HG03066 (cell line): ENCODE data around the gene KCTD10.

Source experiments
- ATAC-seq: cut with Tn5 transposase; IDR thresholded peaks from one replicate; pipeline ENCODE4 v1.9.1; 2021; ENCODE audit warnings: low read depth; ENCODE audit not compliant: unreplicated experiment

KCTD10 gene

DNA sequence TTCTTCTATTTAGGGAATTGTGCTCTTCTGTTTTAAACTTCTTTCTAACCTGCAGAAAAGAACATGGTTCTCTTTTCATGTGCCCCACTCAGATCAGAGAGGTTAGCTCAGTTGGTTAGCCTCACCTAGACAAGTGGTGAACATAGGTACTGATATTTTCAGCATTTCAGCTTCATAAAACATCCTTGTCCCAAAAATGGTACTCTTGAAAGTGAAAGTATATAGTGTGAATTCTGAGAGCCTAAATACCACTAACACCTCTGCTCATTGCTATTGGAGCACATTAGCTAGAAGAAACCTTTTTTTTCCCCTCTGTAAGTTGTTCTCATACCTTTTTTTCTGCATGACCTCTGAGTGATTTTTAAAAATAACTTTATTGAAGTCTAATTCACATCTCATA, 17.9 kb upstream of the KCTD10 start:
- ATAC-seq = no peak

DNA sequence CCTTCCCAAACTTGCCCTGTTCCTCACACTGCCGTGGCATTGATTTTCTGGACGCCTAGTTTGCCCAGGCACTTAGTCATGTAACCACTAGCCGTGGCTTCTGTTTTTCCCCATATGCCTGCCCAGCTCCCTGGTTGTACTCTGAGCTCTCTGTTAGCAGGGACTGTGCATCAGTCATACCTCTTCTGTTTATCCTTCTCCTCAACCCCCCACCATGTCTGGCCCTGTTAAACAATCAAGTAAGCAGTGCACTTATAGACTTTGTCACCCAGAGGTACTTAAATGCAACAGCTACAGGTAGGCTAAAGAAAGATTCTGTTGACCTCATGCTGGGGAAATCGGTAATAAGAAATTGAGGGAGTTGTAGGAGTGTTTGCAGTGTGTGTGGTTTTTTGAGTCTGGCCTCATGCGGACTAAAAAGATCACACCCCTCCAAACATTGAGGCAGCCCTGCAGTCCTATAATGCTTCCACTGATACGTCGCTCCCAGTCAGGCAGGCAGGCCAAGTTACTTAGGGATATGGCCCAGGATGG, 17.3 kb upstream of the KCTD10 start:
- ATAC-seq = no peak

DNA sequence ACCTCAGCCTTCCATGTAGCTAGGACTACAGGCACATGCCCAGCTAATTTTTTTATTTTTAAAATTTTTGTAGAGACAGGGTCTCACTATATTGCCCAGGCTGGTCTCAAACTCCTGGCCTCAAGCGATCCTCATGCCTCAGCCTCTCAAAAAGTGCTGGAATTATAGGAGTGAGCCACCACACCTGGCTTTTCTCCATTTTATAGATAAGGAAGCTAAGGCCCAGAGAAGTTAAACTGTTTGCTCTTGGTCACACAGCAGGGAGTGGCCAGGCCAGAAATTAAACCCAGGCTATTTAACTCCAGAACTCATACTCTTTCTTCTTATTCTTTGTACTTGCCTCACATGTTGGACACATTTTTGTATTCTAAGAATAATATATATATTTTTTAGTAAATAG, 16.8 kb upstream of the KCTD10 start:
- no peak for ATAC-seq

DNA sequence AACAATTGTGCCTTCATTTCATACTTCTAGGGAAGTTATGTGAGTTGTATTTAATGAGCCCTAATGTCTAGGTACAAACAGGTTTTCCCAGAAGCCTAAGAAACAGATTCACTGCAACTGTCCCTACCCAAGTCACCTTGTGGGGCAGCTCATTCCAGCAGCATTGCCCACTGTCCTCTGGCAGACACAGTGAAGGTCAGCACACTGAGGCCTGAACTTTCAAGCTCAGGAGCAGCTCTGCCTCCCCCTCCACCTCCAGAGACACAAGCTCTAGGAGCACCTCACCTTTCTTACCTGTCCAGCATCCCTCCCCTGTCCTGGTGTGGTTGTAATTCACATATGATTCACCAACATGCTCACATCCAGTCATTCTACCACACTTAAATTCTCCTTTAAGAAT, 16.0 kb upstream of the KCTD10 start:
- ATAC-seq = no peak

DNA sequence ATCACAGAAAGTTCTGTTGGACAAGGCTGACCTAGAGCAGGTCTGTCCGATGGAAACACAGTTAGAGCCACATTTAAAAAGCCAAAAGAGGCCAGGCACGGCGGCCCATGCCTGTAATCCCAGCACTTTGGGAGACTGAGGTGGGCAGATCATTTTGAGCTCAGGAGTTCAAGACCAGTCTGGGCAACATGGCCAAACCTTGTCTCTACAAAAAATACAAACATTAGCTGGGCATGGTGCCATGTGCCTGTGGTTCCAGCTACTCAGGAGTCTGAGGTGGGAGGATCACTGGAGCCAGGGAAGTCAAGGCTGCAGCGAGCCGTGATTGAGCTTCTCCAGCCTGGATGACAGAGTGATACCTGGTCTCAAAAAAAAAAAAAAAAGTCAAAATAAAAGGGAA, 15.3 kb upstream of the KCTD10 start:
- no peak for ATAC-seq

DNA sequence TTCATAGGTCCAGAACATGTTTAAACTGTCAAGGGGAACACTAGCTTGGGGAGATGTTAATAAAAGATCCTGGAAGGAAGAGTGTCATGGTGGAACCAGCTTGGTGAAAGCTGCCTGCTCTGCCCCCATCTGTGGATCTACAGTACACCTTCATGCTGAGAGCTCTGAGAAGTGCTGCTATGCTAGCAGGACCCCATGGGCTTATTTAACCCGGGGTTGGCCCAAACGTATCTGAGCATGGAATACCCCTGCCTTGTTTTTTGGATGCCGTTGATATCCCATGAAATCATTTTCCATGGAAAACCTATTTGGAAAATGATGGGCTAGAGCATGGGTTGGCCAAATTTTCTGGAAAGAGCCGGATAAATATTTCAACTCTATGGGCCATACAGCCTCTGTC, 14.6 kb upstream of the KCTD10 start:
- no peak for ATAC-seq

DNA sequence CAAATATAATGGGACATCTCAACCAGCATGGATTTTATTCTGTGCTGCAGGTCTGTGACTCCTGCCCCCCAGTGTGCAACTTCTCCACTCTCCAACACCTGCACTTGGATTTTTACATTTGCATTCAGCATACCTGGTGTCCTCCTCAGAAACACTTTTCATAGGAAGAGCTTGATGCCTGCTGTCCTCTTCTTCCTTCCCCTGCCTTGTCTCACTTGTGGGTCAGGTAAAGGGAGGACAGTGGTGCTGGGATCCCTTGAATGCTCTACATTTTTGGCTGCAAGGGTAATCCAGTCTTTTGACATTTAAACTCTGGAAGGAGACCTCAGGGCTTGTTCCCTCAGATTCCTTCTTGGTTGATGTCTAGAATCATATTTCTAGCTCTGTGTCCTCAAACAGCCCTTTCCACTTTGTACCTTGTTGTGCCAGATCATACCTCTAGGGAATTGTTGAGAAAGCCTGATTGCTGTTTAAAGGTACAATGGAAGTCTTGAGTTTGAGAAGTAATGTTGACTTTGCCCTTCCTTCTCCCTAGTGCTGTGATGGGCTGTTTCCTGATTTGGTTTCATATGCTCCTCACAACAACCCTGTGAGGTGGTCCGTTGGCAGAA, 13.0 kb upstream of the KCTD10 start:
- ATAC-seq = no peak

DNA sequence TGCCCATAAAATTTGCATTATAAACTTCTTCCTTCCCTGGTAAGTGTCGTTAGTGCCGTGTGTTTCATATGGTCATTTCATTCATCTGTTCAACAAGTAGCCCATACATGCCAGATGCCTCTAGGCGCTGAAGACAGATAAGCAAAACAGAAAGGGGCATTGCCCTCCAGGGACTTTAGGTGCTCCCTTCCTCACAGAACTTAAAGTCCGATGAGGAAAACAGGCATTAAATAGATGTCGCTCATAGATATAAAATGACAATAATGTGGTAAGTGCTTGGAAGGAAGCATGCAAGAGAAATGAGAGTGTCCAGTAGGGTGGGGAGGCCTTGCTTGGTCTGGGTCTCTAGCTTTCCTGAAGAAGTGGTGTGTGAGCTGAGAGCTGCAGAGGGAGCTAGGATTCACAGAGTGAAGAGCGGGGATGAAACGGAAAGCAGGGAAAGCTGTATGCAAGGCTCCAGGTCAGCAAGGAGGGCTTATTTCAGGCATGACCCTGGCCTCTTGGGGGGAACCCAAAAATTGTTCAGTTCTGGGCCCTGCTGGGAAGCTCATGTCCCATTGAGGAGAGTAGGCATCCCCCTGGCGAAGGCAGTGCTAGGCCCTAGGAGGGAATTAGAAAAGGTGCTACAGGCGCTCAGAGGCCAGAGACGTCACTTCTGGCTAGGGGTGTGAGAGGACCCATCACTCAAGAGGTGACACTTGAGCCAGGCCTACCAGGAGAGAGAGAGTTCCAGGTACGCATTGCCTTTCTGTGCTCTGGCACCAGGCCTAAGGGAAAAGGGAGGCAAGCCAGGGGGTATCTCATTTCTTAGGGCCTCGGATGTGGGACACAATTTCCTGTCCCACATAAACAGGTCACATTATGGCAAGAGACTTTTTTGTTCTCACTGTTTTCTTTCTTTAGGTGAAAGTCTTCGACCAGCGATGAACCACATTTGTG, 12.2 kb upstream of the KCTD10 start:
- no peak for ATAC-seq

DNA sequence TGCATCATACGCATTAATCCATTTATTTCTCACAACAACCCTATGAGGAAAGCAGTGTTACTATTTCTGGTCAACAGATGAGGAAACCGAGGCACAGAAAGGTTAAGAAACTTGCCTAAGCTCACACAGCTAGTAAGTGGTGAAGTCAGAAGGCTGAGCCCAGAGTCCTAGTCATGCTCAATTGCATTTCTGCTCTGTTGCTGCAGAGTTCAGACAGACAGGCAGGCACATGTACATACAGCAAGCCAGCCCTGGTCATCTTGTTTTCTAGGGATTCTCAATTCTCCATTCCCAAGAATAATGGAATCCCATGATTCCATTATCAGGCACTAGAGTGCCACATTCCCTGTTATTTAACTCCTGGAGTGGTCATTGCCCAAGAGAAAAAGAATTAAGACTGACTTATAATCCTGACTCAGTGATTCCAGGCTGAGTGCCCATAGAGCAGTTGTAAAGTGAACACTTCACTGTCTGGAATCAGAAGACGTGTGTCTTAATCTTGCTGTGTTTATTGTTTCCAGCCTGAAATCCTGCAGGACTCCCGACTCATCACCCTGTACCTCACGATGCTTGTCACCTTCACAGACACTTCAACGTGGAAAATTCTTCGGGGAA, 11.1 kb upstream of the KCTD10 start:
- ATAC-seq = no peak

DNA sequence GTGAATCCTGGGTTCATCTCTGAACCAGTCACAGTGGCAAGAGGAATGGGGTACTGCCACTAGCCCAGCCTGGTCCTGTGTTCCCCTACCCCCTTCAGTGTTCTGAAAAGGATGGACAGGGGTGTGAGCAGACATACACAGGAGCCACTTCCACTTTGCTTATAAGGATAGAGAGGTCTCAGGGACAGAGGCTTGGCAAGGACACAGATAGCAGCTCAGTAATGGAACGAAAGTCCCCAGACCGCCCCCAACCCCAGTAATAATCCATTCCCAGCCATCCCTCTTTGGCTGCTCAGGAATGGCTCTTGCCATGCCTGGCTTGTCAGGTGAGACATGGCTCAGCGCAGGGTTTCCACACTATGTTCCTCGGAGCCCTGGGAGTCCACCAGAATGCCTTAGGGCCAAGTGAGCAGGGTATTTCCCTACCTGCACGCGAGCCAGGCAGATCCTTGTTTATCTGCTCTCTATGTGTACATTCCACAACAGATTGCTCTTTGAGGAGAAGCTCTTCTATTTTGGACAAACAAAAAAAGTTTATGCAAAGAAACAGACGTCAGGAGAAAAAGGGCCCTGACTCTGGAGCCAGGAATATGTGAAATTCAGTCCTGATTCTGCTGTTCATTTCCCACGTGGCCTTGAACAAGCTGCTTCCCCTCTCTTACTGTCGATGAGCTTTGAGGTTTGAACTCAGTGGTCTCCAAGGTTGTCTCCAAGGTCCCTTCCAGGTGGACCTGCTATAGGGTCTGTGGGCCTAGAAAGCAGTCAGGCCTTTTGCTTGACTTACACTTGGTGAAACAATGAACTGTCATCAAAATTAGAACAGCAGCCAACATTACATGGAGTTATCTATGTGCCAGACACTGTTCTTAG, 10.3 kb upstream of the KCTD10 start:
- no peak for ATAC-seq

DNA sequence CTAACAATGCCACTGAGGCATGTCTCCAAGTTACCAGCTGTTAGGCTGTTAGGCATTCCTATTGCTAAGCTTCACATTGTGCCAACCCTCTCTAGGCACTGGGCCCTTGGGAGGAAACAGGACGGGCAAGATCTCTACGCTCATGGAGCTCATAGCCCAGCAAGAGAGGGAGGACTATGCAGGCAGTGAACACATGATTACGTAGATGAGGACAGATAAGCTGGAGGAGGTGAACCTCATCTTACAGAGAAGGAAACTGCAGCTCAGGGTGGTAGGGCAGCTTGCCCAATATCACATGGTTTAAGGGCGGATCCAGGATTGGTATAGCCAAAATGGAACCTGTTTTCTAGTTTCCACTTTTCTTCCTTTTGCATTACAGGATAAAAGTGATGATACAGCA, 8.1 kb upstream of the KCTD10 start:
- no peak for ATAC-seq

DNA sequence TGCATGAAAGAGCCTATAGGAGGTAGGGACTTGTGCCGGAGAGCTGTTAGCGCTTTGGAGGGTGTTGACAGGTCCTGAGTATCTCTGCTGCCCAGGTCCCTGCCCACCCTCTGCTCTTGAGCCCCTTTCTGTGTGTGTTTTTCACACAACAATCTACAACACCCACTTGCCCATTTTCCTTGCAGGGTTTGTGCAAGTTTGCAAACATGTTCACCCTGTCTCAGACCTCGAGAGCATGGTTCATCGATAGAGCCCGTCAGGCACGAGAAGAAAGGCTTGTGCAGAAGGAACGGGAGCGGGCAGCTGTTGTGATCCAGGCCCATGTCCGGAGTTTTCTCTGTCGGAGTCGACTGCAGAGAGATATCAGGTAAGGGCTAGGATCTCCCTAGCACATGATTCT, 6.2 kb upstream of the KCTD10 start:
- ATAC-seq = no peak

DNA sequence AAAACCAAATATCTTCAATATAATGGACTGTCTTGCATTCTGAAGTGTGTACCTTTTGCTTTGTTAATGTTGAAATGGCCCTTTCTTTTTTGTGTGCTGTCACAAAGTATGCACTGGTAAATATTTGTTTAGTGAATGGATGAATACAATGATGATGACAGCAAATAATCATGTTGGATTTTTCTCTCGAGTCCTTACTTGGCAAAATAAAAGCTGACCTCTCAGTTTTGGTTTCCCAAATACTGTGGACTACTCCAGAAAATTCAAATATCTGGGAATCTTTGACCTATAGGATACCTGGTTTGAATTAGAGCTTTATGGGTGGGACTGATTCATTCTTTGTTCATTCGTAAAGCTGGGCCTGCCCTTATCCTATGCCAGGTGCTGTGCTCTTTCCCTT, 5.8 kb upstream of the KCTD10 start:
- ATAC-seq = no peak

DNA sequence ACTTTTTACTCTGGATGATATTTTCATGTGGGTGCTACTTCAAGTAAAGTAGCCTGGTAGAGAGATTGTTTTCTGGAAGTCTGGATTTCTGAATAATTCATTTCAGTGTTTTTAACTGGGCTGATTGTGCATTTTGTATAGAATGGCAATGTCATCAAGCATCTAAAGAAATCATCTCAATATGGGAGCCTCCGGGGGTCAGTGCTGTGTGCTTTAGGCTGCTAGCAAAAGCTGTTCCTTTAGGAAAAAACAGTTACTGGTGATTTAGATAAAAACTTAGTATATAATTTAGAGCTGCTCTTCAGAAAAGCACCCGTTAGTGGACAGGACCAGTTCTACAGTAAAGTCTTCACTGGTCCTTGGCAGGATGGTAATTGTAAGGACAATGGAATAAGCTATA, 5.4 kb upstream of the KCTD10 start:
- ATAC-seq = no peak

DNA sequence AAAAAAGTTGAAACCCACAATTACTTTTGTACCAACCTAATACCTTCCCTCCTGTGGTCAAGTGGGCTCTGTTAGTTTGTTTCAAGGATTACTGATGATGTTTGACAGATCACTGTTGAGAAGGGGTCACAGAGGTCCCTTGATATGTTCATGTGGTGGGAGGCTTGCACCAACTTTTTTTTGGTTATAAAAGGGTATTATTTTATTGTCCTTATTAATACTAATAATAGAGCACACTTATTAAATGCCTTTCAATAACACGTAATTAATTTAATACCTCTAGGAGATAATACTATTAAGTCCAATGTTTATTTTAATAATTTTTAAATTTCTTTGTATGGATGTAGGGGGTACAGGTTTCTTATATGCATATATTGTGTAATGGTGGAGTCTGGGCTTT, 4.8 kb upstream of the KCTD10 start:
- no peak for ATAC-seq

DNA sequence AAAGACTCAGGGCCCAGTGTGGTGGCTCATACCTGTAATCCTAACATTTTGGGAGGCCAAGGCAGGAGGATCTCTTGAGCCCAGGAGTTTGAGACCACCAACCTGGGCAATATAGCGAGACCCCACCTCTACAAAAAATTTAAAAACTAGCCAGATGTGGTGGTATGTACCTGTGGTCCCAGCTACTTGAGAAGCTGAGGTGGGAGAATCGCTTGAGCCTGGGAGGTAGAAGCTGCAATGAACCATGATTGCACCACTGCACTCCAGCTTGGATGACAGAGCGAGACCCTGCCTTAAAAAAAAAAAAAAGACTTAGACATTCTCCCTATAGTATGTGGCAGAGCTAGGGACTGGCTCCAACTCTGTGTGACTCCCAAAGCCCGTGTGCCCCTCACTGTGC, 3.3 kb upstream of the KCTD10 start:
- no peak for ATAC-seq

DNA sequence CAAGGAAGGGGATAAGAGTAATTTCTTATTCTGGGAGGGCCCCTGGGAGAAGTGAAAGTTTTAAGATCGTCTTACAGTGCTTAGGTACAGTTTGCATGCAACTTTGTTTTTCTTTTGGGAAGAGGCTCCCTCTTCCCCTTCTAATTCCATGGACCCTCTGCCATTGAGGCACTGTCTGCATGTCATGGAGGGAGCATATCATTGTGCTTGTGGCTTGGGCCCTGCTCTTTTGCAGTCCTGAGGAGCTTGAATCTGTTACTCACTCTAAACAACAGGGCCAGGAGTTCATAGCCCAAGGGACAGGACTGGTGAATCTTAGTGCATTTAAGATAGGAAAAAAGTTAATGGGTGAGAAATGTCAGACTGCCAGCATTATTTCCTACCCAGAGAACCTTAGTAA, 2.7 kb upstream of the KCTD10 start:
- ATAC-seq = no peak

DNA sequence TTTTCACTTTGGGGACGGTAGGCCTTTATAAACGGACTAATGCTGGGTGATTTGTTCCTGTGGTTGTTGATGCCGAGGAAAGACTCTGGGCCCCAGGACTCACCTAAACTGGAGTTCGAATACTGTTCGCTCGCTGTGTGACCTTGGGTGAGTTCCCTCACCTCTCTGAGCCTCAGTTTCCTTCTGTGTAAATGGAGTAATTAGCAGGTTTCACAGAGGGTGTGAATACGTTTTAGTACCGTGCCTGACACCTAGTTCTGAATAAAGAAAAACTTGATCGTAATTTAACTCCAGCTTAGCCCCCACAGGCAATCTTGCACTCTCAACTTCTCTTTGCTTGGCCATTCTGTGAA, 839 bp upstream of the KCTD10 start:
- ATAC-seq = no peak

DNA sequence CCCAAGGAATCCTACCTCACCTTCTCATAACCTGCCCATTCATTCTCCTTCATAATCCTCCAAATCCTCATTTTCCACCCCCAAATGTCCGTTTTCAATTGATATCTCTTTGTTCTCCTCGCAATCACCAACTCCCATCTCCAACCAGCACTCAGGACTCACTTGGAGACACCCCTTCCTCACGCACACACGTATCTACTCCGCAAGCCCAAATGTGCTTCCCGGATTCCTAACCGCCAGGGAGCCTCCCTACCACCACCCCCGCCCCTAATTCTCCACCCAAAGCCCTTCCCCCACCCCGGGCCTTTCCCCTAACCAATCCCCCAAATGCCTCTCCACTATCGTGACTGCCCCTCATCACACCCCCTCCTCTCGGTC, 304 bp downstream of the KCTD10 start:
- no peak for ATAC-seq

DNA sequence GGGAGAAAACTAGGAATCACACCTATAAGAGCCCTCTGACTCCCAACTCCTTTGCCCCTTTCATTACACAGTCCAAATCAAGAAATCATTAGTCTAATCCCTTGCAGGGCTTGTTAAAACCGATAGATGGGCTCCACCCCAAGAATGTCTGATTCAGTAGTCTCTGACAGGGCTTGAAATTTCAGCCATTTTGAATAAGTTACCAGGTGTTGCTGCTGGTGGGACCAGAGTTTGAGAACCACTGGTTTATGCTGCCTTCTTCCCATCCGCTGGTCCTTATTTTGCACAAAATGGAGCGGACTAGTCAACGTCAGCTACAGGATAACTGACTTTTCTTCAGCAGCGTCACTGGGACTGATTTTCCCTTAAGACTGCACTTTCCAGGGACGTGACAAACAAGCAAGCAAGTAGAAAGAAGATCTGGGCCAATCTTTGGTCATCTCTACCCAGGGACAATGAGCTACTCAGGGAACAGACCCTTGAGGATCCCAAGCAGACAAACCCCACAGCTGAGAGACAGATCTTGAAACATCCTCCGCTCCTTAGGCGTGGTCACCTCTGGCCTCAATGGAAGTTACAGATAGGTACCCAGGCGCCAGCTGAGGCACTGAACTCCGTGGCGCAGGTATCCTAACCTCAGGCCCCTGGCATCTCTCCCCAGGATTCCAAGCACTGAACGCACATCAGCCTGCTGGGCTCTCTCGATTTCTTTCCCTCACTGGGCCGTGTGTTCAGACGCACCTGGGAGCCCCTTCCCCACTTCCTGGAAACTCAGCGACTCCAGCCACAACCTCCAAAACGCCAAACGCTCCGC, 900 bp downstream of the KCTD10 start:
- no peak for ATAC-seq
